ENCODE results near the gene FOCAD.

Gene FOCAD

DNA sequence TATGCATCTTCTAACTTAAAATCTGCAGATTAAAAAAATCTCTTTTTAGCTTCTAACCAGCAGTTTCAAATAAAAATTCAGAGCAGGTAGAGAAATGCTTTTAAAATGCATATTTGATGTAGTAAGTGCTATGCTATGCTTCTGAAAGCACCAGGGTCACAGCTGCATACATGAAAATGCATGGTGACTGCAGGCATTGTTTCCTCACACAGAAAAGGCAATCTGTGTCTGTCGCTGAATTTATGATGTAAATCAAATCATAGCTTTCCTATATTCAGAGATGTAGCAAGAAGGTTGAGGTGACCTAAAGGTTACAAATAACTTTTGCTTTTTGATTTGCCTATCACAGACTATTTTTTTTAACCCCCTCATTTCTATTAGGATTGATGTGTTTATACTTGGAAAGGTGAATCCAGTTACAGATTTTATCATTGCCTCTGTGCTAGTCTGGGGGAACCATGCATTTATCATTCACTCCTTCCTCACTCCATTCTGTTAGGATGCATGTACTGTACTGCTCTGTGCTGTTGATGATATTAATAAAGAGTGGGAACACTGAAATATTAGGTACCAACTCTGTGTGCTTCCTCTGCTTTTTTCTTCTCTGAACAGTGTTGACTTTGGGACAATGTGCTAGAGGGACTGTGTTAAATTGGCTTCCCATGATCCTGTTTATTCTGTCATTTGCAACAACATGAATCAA lies 65.6 kb downstream of the FOCAD start:
- no peak for DNase-seq
- no peak for TF ChIP-seq CTCF (IDR thresholded peaks at IDR 0.05)
- intact Hi-C loops (cut with DNase I; ENCODE audit: low total_unique reads) = no loop called here

DNA sequence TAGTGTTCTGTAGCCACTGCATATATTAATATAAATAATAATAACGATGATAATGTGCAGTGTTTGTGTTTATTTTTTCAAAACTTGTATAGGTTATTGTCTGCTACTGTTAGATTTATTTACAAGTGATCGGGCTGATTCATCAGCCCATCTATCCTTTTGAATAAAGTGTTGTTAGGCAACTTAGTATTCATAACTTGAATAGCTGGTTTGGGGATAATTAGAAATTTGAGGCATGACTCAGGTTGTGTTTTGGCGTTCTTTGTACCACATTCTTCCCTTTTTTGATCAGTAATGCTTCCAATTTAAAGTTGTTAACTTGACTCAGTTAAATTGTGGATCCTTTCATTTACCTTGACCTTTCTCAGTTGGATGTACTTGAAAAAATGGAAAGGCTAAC lies 69.7 kb downstream of the FOCAD start:
- H3K9me3 ChIP-seq = no peaks in the 10 kb centered on the region
- no peak for DNase-seq
- no peak overlapping the region for H3K27ac ChIP-seq
- H3K27me3 ChIP-seq = no peaks in the 10 kb centered on the region
- H3K4me3 ChIP-seq = no peak overlapping the region
- H3K4me1 ChIP-seq = peaks cover 0 to 12% (median 0%) of the 10 kb centered on the region in 4 donors
- no peak for TF ChIP-seq CTCF (IDR thresholded peaks at IDR 0.05)
- intact Hi-C loops (cut with DNase I; ENCODE audit: low total_unique reads) = no loop called here
- peaks cover 0 to 6% (median 0%) of the 10 kb centered on the region in 3 donors for H3K36me3 ChIP-seq

More for the DNA sequence above, 65.6 kb downstream of the FOCAD start:
- Histone ChIP-seq H3K4me1 (peaks cover 0 to 12% (median 0%) of the 10 kb centered on the region in 4 donors), H3K9me3 (no peaks in the 10 kb centered on the region), H3K27me3 (no peaks in the 10 kb centered on the region), H3K4me3 (no peak overlapping the region), H3K36me3 (no peaks in the 10 kb centered on the region), H3K27ac (no peak overlapping the region)

GRCh38 chr9:20754556-20754955 lies 70.5 kb downstream of the FOCAD start:
- H3K4me1 ChIP-seq = peaks cover 0 to 8% (median 0%) of the 10 kb centered on the region in 4 donors
- no peak overlapping the region for H3K27ac ChIP-seq
- H3K27me3 ChIP-seq = no peaks in the 10 kb centered on the region
- H3K36me3 ChIP-seq = peaks cover 0 to 7% (median 0%) of the 10 kb centered on the region in 3 donors
- H3K4me3 ChIP-seq = no peak overlapping the region
- DNase-seq = no peak
- intact Hi-C loops (cut with DNase I; ENCODE audit: low total_unique reads) = no loop called here
- H3K9me3 ChIP-seq = no peaks in the 10 kb centered on the region
- no peak for TF ChIP-seq CTCF (IDR thresholded peaks at IDR 0.05)

DNA sequence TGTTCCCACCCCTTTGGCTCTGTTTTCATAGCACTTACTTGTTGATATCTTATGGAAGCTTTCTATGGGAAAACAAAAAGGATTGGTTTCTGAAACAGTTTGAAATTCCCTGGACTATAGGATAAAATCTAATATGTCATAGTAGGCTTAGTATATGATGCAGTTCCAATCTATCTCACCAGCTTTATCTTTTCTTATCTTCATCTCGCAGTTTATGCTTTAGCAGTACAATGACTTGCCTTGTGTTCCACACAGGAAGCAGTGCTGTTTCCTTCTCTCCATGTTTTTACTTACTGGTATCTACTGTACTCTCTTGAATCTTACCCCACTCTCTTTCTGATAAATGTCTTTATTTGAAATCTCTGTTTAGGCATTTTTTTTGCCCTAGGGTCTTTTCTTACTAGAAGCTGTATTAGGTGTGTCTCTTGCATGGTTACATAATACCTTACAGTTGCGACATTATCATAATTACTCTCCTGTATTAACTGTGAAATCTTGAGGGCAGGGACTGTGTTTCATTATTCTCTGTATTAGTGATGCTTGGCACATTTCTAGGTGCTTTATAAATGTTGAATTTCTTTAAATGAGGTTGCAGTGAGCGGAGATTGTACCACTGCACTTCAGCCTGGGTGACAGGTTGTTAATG lies 76.3 kb downstream of the FOCAD start:
- intact Hi-C loops (cut with DNase I; ENCODE audit: low total_unique reads) = no loop called here
- Histone ChIP-seq H3K27me3 (no peaks in the 10 kb centered on the region), H3K36me3 (peaks cover 8 to 16% (median 11%) of the 10 kb centered on the region in 3 donors), H3K27ac (no peak overlapping the region), H3K4me3 (no peak overlapping the region), H3K4me1 (no peaks in the 10 kb centered on the region), H3K9me3 (no peaks in the 10 kb centered on the region)
- no peak for DNase-seq
- no peak for TF ChIP-seq CTCF (IDR thresholded peaks at IDR 0.05)

- intact Hi-C loops (cut with DNase I; ENCODE audit: low total_unique reads) = no loop called here
- Histone ChIP-seq H3K4me3 (no peak overlapping the region), H3K4me1 (no peaks in the 10 kb centered on the region), H3K36me3 (peaks cover 11 to 35% (median 30%) of the 10 kb centered on the region in 3 donors), H3K9me3 (no peaks in the 10 kb centered on the region), H3K27ac (no peak overlapping the region), H3K27me3 (no peaks in the 10 kb centered on the region)
- no peak for DNase-seq
- no peak for TF ChIP-seq CTCF (IDR thresholded peaks at IDR 0.05)
Observed at GRCh38 chr9:20770947-20771346, 86.9 kb downstream of the FOCAD start.

All from tibial artery (tissue), 4 donors.